ENCODE measurements around the gene PTGES. TPM values are rescaled to one million over a fixed set of nuclear protein-coding genes. Genes with fewer than 3 reads are reported as not detected.
A peak's percentile ranks its signal among the peaks of the same experiment; 100 is the strongest.

The PTGES gene
- polyA plus RNA-seq, 1 of the 3 experiments (the other 2 are of a cell fraction): 5.2 TPM

DNA sequence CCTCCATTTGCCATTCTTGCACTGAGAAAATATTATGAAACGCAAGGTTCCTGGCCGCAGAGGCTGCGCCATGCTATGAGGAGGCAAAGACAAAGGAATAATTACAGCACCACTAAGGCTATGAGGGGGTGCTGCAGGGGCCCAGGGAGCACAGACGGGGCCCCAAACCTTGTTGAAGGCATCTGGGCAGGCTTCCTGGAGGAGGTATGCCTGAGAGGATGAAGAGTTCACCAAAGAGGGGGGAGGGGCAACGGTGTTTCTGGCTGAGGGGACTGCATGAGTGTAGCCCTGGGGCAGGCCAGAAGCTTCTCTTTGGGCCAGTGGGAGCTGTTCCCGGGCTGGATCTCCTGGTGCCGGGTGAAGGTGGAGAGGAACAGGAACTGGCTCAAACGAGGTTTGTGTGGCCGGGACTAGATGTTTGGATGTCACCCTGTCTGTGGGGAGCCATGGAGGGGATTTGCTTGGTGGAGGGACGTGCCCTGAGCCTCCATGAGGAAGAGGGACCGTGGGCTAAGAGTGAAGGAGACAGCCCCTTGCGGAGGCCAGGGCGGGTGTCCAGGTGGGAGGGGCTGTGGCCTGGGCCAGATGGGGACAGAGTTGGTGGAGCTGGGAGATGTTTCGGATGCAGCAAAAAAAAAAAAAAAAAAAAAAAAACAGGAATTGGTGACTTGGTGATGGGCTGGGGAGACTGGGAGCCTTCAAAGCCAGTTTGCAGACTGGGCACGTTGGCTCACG, 28.2 kb downstream of the PTGES start:
- Histone ChIP-seq H3K27me3 (ENCODE audit: insufficient read depth) (no peaks in the 10 kb centered on the region), H3K4me2 (no peak overlapping the region), H3K9me2 (no peaks in the 10 kb centered on the region), H3K9me3 (no peaks in the 10 kb centered on the region), H3K36me3 (replicated peaks in 1 of 2; ENCODE audit: control insufficient read depth in 1 of 2, insufficient read depth in 2 of 2, low read length in 1 of 2) (no peaks in the 10 kb centered on the region), H4K20me1 (ENCODE audit: insufficient read depth) (no peaks in the 10 kb centered on the region), H3K4me1 (ENCODE audit: control insufficient read depth in 1 of 2, insufficient read depth in 2 of 2, low read depth in 1 of 2, low read length in 1 of 2) (peaks cover 0 to 7% of the 10 kb centered on the region in 2 experiments; a peak in 1 of 4 replicates), H3K9ac (no peak overlapping the region), H3F3A (replicated peaks; ENCODE audit: insufficient read depth) (no peaks in the 10 kb centered on the region), H3K79me2 (ENCODE audit: insufficient read depth) (no peaks in the 10 kb centered on the region), H3K27ac (ENCODE audit: low read depth in 2 of 2, low read length in 1 of 2) (no peak overlapping the region), H2AFZ (ENCODE audit: low read depth) (no peak overlapping the region), H3K4me3 (ENCODE audit: low read depth in 2 of 2, low read length in 1 of 2) (no peak overlapping the region)
- ChIA-PET CTCF (interaction anchor here (0.6 to 6.1 kb wide), 7 partner anchors 13 to 90 kb away, joined by 3 to 115 read pairs (median 36); partner anchors contain the start of gene ASB6), POLR2A (no interaction called here)
- TF ChIP-seq CHD2 (IDR thresholded peaks at IDR 0.05; ENCODE audit: low read length, partially characterized antibody) (no peak), ZBTB33 (IDR thresholded peaks at IDR 0.05; ENCODE audit: borderline replicate concordance, low read depth) (no peak)
- WGBS (ENCODE audit: low lambda C conversion rate): 84% methylated on average over 16 of the region's 16 CpGs
- DNase-seq: peak; percentile 26

DNA sequence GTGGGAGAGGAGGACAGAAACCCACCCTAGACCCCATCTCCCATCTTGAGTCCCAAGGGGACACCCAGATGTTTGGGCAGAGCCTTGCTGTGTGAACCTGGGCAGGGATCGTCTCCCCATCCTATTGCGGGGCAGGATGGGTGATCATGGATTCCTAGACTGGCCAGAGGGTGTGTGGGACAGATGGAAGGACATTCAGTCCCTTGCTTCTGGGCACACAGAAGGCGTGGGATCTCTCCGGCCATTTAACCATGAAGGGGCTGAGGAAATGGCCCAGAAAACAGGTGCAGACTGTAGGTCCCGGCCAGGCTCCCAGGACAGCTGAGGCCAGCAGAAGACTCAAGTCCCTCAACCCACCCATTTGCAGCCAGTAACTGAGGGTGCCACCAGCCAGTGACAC, 29.9 kb downstream of the PTGES start:
- 89% methylated on average over 3 of the region's 5 CpGs for WGBS (ENCODE audit: low lambda C conversion rate)
- H2AFZ ChIP-seq (ENCODE audit: low read depth): no peak overlapping the region
- ChIA-PET CTCF (interaction anchor here (1.2 to 1.3 kb wide), 3 partner anchors 18 to 82 kb away, joined by 3 to 4 read pairs (median 4); no protein-coding TSS in a partner anchor), POLR2A (no interaction called here)
- no peaks in the 10 kb centered on the region for H3K27me3 ChIP-seq (ENCODE audit: insufficient read depth)
- H4K20me1 ChIP-seq (ENCODE audit: insufficient read depth): no peaks in the 10 kb centered on the region
- H3K27ac ChIP-seq (ENCODE audit: low read depth in 2 of 2, low read length in 1 of 2): no peak overlapping the region
- H3K79me2 ChIP-seq (ENCODE audit: insufficient read depth): no peaks in the 10 kb centered on the region
- H3K4me3 ChIP-seq (ENCODE audit: low read depth in 2 of 2, low read length in 1 of 2): no peak overlapping the region
- H3K9ac ChIP-seq: no peak overlapping the region
- H3K4me1 ChIP-seq (ENCODE audit: control insufficient read depth in 1 of 2, insufficient read depth in 2 of 2, low read depth in 1 of 2, low read length in 1 of 2): peaks cover 0 to 7% of the 10 kb centered on the region in 2 experiments; a peak in 1 of 4 replicates
- no peaks in the 10 kb centered on the region for H3K9me2 ChIP-seq
- H3K9me3 ChIP-seq: no peaks in the 10 kb centered on the region
- H3F3A ChIP-seq (replicated peaks; ENCODE audit: insufficient read depth): no peaks in the 10 kb centered on the region
- DNase-seq: no peak
- TF ChIP-seq, protein P1, sequence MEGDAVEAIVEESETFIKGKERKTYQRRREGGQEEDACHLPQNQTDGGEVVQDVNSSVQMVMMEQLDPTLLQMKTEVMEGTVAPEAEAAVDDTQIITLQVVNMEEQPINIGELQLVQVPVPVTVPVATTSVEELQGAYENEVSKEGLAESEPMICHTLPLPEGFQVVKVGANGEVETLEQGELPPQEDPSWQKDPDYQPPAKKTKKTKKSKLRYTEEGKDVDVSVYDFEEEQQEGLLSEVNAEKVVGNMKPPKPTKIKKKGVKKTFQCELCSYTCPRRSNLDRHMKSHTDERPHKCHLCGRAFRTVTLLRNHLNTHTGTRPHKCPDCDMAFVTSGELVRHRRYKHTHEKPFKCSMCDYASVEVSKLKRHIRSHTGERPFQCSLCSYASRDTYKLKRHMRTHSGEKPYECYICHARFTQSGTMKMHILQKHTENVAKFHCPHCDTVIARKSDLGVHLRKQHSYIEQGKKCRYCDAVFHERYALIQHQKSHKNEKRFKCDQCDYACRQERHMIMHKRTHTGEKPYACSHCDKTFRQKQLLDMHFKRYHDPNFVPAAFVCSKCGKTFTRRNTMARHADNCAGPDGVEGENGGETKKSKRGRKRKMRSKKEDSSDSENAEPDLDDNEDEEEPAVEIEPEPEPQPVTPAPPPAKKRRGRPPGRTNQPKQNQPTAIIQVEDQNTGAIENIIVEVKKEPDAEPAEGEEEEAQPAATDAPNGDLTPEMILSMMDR (IDR thresholded peaks at IDR 0.05): no peak
- no peak for TF ChIP-seq SMC3 (IDR thresholded peaks at IDR 0.05; ENCODE audit: low read depth, low read length)
- no peak overlapping the region for H3K4me2 ChIP-seq
- H3K36me3 ChIP-seq (replicated peaks in 1 of 2; ENCODE audit: control insufficient read depth in 1 of 2, insufficient read depth in 2 of 2, low read length in 1 of 2): no peaks in the 10 kb centered on the region

Data from SK-N-SH (cell line).